GM19193 (cell line): ENCODE results near the gene SLC5A1.

Experiments
- POLR2A ChIP-seq: IDR thresholded peaks from 4 replicates; pipeline ENCODE4 v1.6.1; 2011; ENCODE audit not compliant: insufficient read depth, insufficient read length; ENCODE audit errors: extremely low read depth

SLC5A1 gene

GRCh38 chr22:32042924-32043323 lies at the start of gene SLC5A1:
Gene SLC5A1 (plus strand): TSS chr22:32043261. CDS start chr22:32043282, 21 bp downstream.
- TF ChIP-seq POLR2A: no peak

GRCh38 chr22:31995046-31995445 lies 48.0 kb upstream of the SLC5A1 start:
- TF ChIP-seq POLR2A: no peak

GRCh38 chr22:31995807-31996206 lies 47.3 kb upstream of the SLC5A1 start:
- TF ChIP-seq POLR2A: no peak

- no peak for TF ChIP-seq POLR2A
Measured at GRCh38 chr22:31998784-31999385, 44.2 kb upstream of the SLC5A1 start.

GRCh38 chr22:32000181-32000580 lies 42.9 kb upstream of the SLC5A1 start:
- TF ChIP-seq POLR2A: no peak

- no peak for TF ChIP-seq POLR2A
Measured at GRCh38 chr22:32005453-32005852, 37.6 kb upstream of the SLC5A1 start.

- TF ChIP-seq POLR2A: no peak
Measured at GRCh38 chr22:32013200-32013599, 29.9 kb upstream of the SLC5A1 start.

GRCh38 chr22:32016081-32016480 lies 27.0 kb upstream of the SLC5A1 start:
- no peak for TF ChIP-seq POLR2A

GRCh38 chr22:32018056-32018455 lies 25.0 kb upstream of the SLC5A1 start:
- TF ChIP-seq POLR2A: no peak

GRCh38 chr22:32020117-32020516 lies 22.9 kb upstream of the SLC5A1 start:
- TF ChIP-seq POLR2A: no peak

- no peak for TF ChIP-seq POLR2A
Measured at GRCh38 chr22:32021716-32022115, 21.3 kb upstream of the SLC5A1 start.

- TF ChIP-seq POLR2A: no peak
Measured at GRCh38 chr22:32023251-32023827, 19.7 kb upstream of the SLC5A1 start.

GRCh38 chr22:32024796-32025195 lies 18.3 kb upstream of the SLC5A1 start:
- no peak for TF ChIP-seq POLR2A

GRCh38 chr22:32030518-32031247 lies 12.4 kb upstream of the SLC5A1 start:
- no peak for TF ChIP-seq POLR2A

GRCh38 chr22:32031466-32031865 lies 11.6 kb upstream of the SLC5A1 start:
- no peak for TF ChIP-seq POLR2A

GRCh38 chr22:32034275-32034674 lies 8.8 kb upstream of the SLC5A1 start:
- TF ChIP-seq POLR2A: no peak
